ENCODE measurements around the gene PPEF1.

DNA sequence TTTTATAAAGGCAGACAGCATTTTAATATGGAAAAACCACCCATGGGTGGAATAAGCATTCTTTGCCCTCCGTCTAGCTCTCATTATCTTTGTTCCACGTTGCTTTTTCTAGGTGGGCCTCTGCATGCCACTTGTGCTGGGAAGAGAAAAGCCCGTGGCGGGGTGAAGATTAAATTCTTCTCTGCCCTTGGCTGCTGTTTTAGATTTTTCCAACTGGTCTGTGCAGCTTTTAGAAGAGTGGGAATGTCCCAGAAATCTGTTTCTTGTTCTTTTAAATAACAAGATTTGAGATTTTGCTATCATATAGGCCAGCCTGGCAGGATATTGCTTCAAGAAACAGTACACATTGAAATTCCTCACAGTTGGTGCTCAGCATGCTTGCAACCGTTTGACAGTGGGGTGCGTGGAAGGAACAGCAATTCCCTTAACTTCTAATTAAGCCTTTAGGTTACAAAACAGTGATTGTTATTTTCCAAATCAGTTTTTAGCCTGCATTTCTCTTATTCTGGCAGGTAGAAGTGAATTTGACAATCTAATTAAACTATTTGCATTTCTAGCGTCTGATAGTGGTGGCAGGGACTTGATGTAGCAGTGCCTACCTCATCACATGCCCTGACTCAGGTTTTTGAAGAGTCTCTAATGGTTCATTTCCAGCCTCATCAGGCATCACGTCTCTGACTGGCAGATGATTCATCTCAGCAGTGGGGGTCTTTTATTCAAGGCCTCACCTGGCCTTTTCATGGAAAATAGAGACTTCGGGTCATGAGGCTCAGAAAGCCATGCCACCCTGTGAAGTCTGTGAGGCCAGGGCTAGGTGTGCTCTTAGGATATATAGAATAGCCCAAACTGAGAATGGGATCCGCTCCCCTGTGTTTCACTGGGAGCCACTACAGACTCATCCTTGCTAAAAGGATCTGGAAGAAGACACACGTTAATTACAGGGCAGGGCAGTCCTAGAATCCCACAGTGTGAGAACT is 50.8 kb downstream of the PPEF1 start:
- no peak for TF ChIP-seq MXI1 (IDR thresholded peaks at IDR 0.05; ENCODE audit: low read depth, low read length)
- TF ChIP-seq, protein P1, sequence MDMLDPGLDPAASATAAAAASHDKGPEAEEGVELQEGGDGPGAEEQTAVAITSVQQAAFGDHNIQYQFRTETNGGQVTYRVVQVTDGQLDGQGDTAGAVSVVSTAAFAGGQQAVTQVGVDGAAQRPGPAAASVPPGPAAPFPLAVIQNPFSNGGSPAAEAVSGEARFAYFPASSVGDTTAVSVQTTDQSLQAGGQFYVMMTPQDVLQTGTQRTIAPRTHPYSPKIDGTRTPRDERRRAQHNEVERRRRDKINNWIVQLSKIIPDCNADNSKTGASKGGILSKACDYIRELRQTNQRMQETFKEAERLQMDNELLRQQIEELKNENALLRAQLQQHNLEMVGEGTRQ (CRISPR knock-in tag; IDR thresholded peaks at IDR 0.05) = no peak
- no peak for TF ChIP-seq MTA3 (IDR thresholded peaks at IDR 0.05; ENCODE audit: borderline replicate concordance)
- TF ChIP-seq, protein P2, sequence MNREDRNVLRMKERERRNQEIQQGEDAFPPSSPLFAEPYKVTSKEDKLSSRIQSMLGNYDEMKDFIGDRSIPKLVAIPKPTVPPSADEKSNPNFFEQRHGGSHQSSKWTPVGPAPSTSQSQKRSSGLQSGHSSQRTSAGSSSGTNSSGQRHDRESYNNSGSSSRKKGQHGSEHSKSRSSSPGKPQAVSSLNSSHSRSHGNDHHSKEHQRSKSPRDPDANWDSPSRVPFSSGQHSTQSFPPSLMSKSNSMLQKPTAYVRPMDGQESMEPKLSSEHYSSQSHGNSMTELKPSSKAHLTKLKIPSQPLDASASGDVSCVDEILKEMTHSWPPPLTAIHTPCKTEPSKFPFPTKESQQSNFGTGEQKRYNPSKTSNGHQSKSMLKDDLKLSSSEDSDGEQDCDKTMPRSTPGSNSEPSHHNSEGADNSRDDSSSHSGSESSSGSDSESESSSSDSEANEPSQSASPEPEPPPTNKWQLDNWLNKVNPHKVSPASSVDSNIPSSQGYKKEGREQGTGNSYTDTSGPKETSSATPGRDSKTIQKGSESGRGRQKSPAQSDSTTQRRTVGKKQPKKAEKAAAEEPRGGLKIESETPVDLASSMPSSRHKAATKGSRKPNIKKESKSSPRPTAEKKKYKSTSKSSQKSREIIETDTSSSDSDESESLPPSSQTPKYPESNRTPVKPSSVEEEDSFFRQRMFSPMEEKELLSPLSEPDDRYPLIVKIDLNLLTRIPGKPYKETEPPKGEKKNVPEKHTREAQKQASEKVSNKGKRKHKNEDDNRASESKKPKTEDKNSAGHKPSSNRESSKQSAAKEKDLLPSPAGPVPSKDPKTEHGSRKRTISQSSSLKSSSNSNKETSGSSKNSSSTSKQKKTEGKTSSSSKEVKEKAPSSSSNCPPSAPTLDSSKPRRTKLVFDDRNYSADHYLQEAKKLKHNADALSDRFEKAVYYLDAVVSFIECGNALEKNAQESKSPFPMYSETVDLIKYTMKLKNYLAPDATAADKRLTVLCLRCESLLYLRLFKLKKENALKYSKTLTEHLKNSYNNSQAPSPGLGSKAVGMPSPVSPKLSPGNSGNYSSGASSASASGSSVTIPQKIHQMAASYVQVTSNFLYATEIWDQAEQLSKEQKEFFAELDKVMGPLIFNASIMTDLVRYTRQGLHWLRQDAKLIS (CRISPR knock-in tag; IDR thresholded peaks at IDR 0.05) = no peak
- TF ChIP-seq, protein P3, sequence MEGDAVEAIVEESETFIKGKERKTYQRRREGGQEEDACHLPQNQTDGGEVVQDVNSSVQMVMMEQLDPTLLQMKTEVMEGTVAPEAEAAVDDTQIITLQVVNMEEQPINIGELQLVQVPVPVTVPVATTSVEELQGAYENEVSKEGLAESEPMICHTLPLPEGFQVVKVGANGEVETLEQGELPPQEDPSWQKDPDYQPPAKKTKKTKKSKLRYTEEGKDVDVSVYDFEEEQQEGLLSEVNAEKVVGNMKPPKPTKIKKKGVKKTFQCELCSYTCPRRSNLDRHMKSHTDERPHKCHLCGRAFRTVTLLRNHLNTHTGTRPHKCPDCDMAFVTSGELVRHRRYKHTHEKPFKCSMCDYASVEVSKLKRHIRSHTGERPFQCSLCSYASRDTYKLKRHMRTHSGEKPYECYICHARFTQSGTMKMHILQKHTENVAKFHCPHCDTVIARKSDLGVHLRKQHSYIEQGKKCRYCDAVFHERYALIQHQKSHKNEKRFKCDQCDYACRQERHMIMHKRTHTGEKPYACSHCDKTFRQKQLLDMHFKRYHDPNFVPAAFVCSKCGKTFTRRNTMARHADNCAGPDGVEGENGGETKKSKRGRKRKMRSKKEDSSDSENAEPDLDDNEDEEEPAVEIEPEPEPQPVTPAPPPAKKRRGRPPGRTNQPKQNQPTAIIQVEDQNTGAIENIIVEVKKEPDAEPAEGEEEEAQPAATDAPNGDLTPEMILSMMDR (IDR thresholded peaks at IDR 0.05 in 2 of 3, conservative IDR thresholded peaks at IDR 0.05 in 1 of 3; ENCODE audit: insufficient read depth in 2 of 3, low read depth in 1 of 3, low read length in 3 of 3) = no peak
- TF ChIP-seq, protein P4, sequence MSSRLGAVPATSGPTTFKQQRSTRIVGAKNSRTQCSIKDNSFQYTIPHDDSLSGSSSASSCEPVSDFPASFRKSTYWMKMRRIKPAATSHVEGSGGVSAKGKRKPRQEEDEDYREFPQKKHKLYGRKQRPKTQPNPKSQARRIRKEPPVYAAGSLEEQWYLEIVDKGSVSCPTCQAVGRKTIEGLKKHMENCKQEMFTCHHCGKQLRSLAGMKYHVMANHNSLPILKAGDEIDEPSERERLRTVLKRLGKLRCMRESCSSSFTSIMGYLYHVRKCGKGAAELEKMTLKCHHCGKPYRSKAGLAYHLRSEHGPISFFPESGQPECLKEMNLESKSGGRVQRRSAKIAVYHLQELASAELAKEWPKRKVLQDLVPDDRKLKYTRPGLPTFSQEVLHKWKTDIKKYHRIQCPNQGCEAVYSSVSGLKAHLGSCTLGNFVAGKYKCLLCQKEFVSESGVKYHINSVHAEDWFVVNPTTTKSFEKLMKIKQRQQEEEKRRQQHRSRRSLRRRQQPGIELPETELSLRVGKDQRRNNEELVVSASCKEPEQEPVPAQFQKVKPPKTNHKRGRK (tag; IDR thresholded peaks at IDR 0.05) = no peak
- TF ChIP-seq, protein P5, sequence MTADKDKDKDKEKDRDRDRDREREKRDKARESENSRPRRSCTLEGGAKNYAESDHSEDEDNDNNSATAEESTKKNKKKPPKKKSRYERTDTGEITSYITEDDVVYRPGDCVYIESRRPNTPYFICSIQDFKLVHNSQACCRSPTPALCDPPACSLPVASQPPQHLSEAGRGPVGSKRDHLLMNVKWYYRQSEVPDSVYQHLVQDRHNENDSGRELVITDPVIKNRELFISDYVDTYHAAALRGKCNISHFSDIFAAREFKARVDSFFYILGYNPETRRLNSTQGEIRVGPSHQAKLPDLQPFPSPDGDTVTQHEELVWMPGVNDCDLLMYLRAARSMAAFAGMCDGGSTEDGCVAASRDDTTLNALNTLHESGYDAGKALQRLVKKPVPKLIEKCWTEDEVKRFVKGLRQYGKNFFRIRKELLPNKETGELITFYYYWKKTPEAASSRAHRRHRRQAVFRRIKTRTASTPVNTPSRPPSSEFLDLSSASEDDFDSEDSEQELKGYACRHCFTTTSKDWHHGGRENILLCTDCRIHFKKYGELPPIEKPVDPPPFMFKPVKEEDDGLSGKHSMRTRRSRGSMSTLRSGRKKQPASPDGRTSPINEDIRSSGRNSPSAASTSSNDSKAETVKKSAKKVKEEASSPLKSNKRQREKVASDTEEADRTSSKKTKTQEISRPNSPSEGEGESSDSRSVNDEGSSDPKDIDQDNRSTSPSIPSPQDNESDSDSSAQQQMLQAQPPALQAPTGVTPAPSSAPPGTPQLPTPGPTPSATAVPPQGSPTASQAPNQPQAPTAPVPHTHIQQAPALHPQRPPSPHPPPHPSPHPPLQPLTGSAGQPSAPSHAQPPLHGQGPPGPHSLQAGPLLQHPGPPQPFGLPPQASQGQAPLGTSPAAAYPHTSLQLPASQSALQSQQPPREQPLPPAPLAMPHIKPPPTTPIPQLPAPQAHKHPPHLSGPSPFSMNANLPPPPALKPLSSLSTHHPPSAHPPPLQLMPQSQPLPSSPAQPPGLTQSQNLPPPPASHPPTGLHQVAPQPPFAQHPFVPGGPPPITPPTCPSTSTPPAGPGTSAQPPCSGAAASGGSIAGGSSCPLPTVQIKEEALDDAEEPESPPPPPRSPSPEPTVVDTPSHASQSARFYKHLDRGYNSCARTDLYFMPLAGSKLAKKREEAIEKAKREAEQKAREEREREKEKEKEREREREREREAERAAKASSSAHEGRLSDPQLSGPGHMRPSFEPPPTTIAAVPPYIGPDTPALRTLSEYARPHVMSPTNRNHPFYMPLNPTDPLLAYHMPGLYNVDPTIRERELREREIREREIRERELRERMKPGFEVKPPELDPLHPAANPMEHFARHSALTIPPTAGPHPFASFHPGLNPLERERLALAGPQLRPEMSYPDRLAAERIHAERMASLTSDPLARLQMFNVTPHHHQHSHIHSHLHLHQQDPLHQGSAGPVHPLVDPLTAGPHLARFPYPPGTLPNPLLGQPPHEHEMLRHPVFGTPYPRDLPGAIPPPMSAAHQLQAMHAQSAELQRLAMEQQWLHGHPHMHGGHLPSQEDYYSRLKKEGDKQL (CRISPR knock-in tag; IDR thresholded peaks at IDR 0.05; ENCODE audit: borderline replicate concordance) = no peak
- TF ChIP-seq POLR2AphosphoS5 (IDR thresholded peaks at IDR 0.05; ENCODE audit: control insufficient read depth, insufficient read depth, low read depth, low read length) = no peak
- no peak for TF ChIP-seq EP300 (IDR thresholded peaks at IDR 0.05; ENCODE audit: low read length)
- TF ChIP-seq POLR2A (conservative IDR thresholded peaks at IDR 0.05) = no peak
- no peak for TF ChIP-seq ZNF311 (CRISPR knock-in tag; IDR thresholded peaks at IDR 0.05)
